Upper lobe of left lung (tissue), 6 donors: Measurements from ENCODE around the gene LRRC45. TPM values are rescaled to one million over a fixed set of nuclear protein-coding genes. Genes with fewer than 3 reads are reported as not detected.

Experiments
- ATAC-seq, 2 donors: fragments of 200-7000 bp; cut with Tn5 transposase; one replicate each; pipeline ENCODE4 v1.9.1; 2022; ENCODE audit warnings: mild to moderate bottlenecking in 2 of 2, moderate library complexity in 2 of 2; ENCODE audit not compliant: low FRiP score in 2 of 2
- DNase-seq, 2 donors: peaks; one replicate each; pipeline ENCODE4 v3.0.0-alpha.2; 2019 to 2020
- H3K27ac ChIP-seq, 4 donors: fragments of 200-600 bp; sonication (generic); one replicate each; pipeline ENCODE4 v1.5.1; 2016 to 2019
- H3K27me3 ChIP-seq, 4 donors: fragments of 200-600 bp; sonication (generic); one replicate each; pipeline ENCODE4 v1.5.1; 2017 to 2019
- H3K36me3 ChIP-seq, 4 donors: fragments of 200-600 bp; sonication (generic); one replicate each; pipeline ENCODE4 v1.5.1; 2016 to 2019
- H3K4me1 ChIP-seq, 4 donors: fragments of 200-600 bp; sonication (generic); one replicate each; pipeline ENCODE4 v1.5.1; 2018 to 2019
- H3K4me3 ChIP-seq, 4 donors: fragments of 200-600 bp; sonication (generic); one replicate each; pipeline ENCODE4 v1.5.1; 2017 to 2019; ENCODE audit warnings: mild to moderate bottlenecking in 2 of 4, moderate library complexity in 1 of 4
- H3K9me3 ChIP-seq, 4 donors: fragments of 200-600 bp; sonication (generic); one replicate each; pipeline ENCODE4 v1.5.1; 2018 to 2019
- EP300 ChIP-seq, 4 donors: sonication (generic); formaldehyde crosslinking; IDR thresholded peaks; one replicate each; pipeline ENCODE4 v1.5.1; 2017; ENCODE audit warnings: antibody characterized with exemption in 4 of 4, control low read depth in 2 of 4
- POLR2A ChIP-seq, 4 donors: fragments of 450-650 bp; IDR thresholded peaks; one replicate each; pipeline ENCODE4 v1.5.1; 2016 to 2017; ENCODE audit warnings: antibody characterized with exemption in 4 of 4, mild to moderate bottlenecking in 2 of 4
- POLR2AphosphoS5 ChIP-seq, 2 donors: sonication (generic); formaldehyde crosslinking; IDR thresholded peaks; one replicate each; pipeline ENCODE4 v1.5.1; 2017; ENCODE audit warnings: antibody characterized with exemption in 2 of 2
- WGBS, 2 donors: methylation state at CpG; one replicate each; pipeline ENCODE4 v1.1.5; 2017 to 2018; 5-methylcytosine and 5-hydroxymethylcytosine counted together
- total RNA-seq, 6 donors: library from RNA; depleted of rRNA in 4 of 6; stranded (reverse); fragments of >200 nt in 4 of 6; gene quantifications; one replicate each; pipeline versions ENCODE4 v1.1.0 to v1.2.1, GENCODE V29; 2016 to 2021
- TF ChIP-seq, protein P1 (sequence below), 6 experiments: fragments of 450-650 bp in 4 of 6; fragments of 200-600 bp in 2 of 6; sonication (generic) in 2 of 6; IDR thresholded peaks; one replicate each; pipeline ENCODE4 v1.5.1; 2016 to 2019; ENCODE audit warnings: antibody characterized with exemption in 6 of 6
- donor health status: DM: no; HTN: no; CAD: no; lungs with moderate emphysema.
- donor health status: DM: no; HTN: yes; CAD: no; lungs with severe emphysema.

LRRC45 gene
- total RNA-seq, 6 donors from 2014 or later, result 14.0 to 57.6 (median 20.4) TPM

DNA sequence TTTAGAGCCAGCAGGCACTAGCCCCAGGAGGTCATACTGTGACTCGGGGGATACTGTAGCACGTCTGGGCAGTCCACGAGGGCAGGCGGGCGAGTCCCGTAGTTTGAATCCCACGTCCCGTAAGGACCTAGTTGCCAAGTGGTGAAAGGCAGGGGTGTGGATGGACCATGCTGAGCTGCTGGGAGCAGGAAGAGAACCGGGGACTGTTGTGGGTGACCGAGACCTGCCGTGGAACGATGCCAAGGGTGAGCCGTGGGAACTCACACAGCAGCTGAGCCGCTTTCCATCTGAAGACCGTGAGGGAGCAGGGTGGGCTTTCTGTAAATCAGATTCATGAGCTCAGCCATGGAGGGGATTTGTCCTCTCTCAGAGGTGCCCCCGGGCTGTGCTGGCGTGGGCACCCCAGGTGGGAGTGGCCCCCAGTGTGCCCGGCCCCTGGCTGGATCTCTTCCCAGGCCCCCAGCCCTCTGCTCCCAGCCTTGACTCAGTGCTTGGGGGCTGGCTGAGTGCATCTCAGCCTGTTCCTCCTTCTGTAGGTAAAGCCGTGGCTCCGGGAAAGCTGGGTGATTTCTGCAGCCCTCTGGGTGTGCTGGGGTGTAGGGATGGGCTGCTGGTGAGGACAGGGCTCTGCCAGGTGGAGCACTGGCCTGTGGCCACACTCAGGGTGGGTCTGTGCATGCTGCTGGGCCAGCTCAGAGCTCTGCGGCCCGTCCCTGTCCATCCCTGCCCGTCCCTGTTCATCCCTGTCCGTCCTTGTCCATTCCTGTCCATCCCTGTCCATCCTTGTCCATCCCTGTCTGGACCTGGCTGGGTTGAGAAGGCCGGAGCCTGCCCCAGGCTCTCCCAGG lies 32.0 kb upstream of the LRRC45 start:
- H3K36me3 ChIP-seq, result peaks cover 0 to 14% (median 3%) of the 10 kb centered on the region in 4 donors
- peak overlapping the region; percentile 51 to 79 (median 76) for H3K27ac ChIP-seq

GRCh38 chr17:81991684-81992305 lies 31.3 kb upstream of the LRRC45 start:
- TF ChIP-seq POLR2A (IDR thresholded peaks at IDR 0.05) (peak in 1 of 4 donors; percentile 76), POLR2AphosphoS5 (IDR thresholded peaks at IDR 0.05) (peak; percentile 13 to 51), EP300 (IDR thresholded peaks at IDR 0.05) (no peak)
- TF ChIP-seq, protein P1, sequence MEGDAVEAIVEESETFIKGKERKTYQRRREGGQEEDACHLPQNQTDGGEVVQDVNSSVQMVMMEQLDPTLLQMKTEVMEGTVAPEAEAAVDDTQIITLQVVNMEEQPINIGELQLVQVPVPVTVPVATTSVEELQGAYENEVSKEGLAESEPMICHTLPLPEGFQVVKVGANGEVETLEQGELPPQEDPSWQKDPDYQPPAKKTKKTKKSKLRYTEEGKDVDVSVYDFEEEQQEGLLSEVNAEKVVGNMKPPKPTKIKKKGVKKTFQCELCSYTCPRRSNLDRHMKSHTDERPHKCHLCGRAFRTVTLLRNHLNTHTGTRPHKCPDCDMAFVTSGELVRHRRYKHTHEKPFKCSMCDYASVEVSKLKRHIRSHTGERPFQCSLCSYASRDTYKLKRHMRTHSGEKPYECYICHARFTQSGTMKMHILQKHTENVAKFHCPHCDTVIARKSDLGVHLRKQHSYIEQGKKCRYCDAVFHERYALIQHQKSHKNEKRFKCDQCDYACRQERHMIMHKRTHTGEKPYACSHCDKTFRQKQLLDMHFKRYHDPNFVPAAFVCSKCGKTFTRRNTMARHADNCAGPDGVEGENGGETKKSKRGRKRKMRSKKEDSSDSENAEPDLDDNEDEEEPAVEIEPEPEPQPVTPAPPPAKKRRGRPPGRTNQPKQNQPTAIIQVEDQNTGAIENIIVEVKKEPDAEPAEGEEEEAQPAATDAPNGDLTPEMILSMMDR (IDR thresholded peaks at IDR 0.05), result peak in 1 of 6 experiments; percentile 22
- ATAC-seq, result peak; percentile 59 to 91

More for the DNA sequence above, 32.0 kb upstream of the LRRC45 start:
- ATAC-seq, result peak in 1 of 2 donors; percentile 2
- Histone ChIP-seq H3K4me1 (peaks cover 21 to 48% (median 41%) of the 10 kb centered on the region in 4 donors), H3K4me3 (no peak overlapping the region), H3K9me3 (no peaks in the 10 kb centered on the region), H3K27me3 (no peaks in the 10 kb centered on the region)
- no peak for TF ChIP-seq POLR2A (IDR thresholded peaks at IDR 0.05)
- TF ChIP-seq EP300 (IDR thresholded peaks at IDR 0.05), result no peak
- TF ChIP-seq POLR2AphosphoS5 (IDR thresholded peaks at IDR 0.05), result no peak
- TF ChIP-seq, protein P1 (IDR thresholded peaks at IDR 0.05), result no peak
- WGBS, 2 donors, result 79 to 82% methylated on average over 9 to 25 of the region's 25 CpGs
- peak in 1 of 2 donors; percentile 59 for DNase-seq

DNA sequence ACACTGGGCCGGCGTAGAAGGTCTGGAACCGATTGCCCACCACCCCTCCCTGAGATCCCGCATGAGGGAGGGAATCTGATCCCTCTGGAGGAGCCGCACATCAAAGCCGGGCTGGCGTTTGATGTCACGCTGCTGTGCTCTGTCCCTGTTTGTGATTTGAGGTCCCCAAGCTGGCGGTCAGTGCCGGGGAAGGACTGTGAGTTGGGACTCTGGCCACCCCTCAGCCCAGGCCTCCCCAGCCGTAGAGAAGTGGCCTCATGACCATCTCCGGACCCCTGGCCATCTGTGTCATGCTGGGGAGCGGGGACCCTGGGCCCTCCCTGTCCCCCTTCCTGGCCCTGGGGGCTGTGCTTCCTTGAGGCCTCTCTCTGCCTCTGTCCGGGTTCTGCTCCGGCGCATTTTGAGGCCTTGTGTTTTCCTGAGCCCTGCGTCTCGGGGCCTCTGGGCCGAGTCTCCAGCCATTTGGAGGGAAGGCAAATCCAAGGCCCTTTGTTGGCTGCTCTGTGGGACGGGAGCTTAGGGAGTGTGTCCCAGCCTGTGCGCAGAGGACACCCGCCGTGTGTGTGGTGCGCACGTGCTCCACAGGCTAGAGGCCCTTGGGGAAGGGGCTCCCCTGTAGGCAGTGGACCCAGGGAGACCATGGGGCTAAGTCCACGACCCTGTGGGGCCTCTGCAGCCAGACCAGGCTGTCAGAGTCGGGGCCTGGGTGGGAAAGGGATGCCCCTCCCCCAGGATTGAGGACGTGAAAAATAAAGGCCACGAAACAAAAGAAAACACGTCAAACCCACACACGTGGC lies 30.6 kb upstream of the LRRC45 start:
- Histone ChIP-seq H3K27ac (peak overlapping the region; percentile 48 to 79 (median 76)), H3K4me1 (peaks cover 21 to 48% (median 41%) of the 10 kb centered on the region in 4 donors), H3K9me3 (no peaks in the 10 kb centered on the region), H3K36me3 (peaks cover 0 to 13% (median 8%) of the 10 kb centered on the region in 4 donors), H3K4me3 (peak overlapping the region in 2 of 4 donors; percentile 7 to 25), H3K27me3 (no peaks in the 10 kb centered on the region)
- 77 to 81% methylated on average over 15 to 29 of the region's 31 CpGs for WGBS, 2 donors
- DNase-seq (peak in 1 of 2 donors; percentile 69), ATAC-seq (no peak)
- no peak for TF ChIP-seq POLR2A (IDR thresholded peaks at IDR 0.05)
- TF ChIP-seq, protein P1 (IDR thresholded peaks at IDR 0.05), result no peak
- no peak for TF ChIP-seq POLR2AphosphoS5 (IDR thresholded peaks at IDR 0.05)
- no peak for TF ChIP-seq EP300 (IDR thresholded peaks at IDR 0.05)

More at GRCh38 chr17:81991684-81992305, 31.3 kb upstream of the LRRC45 start:
- Histone ChIP-seq H3K9me3 (no peaks in the 10 kb centered on the region), H3K4me1 (peaks cover 21 to 48% (median 41%) of the 10 kb centered on the region in 4 donors), H3K4me3 (peak overlapping the region in 2 of 4 donors; percentile 7 to 25), H3K27ac (peak overlapping the region; percentile 51 to 79 (median 76)), H3K36me3 (peaks cover 0 to 11% (median 7%) of the 10 kb centered on the region in 4 donors), H3K27me3 (no peaks in the 10 kb centered on the region)
- DNase-seq, result peak; percentile 95
- WGBS, 2 donors, result 26 to 60% methylated on average over 5 to 19 of the region's 31 CpGs

DNA sequence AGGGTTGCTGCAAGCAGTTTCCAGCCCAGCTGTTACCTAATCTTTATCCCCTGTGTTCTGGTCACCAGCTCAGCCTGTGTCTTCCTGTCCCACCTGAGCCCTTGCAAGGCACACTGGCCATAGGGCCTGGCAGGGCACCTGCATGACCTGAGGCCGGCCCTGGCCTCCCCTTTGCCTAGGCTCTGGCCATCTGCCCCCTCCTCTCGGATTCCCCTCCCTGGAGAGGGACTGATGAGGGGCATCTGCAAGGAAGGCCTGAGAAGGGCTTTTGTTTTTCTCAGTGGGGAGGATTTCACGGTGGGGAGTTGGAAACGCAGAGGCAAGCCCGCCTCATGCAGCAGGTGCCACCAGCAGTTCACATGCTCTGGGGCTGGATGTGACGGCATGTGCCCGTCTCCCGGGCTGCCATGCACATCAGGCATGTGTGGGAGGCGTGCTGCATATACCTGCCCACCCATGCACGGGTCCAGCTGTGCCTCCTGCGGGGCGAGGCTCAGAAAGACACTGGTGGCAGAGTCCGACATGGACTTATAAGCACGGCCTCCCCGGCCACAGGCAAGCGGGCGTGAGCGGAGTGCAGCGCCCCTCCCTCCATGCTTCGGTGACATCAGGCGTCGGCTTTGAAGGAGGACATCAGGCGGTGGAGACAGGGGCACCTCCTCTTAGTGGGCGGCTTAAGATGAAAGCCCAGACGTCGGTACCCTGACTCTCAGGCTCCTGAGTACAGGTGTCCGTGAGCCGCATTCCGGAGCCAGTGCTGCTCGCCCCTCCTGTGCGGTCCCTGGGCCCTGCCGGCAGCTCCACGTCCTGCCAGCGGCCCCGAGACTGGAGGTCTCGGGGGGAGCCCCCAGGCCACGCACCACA lies 29.1 kb upstream of the LRRC45 start:
- Histone ChIP-seq H3K4me3 (no peak overlapping the region), H3K27me3 (no peaks in the 10 kb centered on the region), H3K27ac (peak overlapping the region in 1 of 4 donors; percentile 68), H3K9me3 (no peaks in the 10 kb centered on the region), H3K36me3 (peaks cover 0 to 13% (median 8%) of the 10 kb centered on the region in 4 donors), H3K4me1 (peaks cover 21 to 48% (median 41%) of the 10 kb centered on the region in 4 donors)
- WGBS, 2 donors, result 95% methylated on average over 15 to 35 of the region's 37 CpGs
- DNase-seq (peak in 1 of 2 donors; percentile 70), ATAC-seq (no peak)
- TF ChIP-seq EP300 (IDR thresholded peaks at IDR 0.05) (no peak), POLR2AphosphoS5 (IDR thresholded peaks at IDR 0.05) (no peak), POLR2A (IDR thresholded peaks at IDR 0.05) (no peak)
- TF ChIP-seq, protein P1 (IDR thresholded peaks at IDR 0.05), result no peak
